Upper lobe of left lung (tissue), 6 donors: ENCODE data around the gene EVI5. TPM values are rescaled to one million over a fixed set of nuclear protein-coding genes. Genes with fewer than 3 reads are reported as not detected.
A peak's percentile ranks its signal among the peaks of the same experiment; 100 is the strongest.

ENCODE experiments used
- ATAC-seq, 2 donors: fragments of 200-7000 bp; cut with Tn5 transposase; one replicate each; pipeline ENCODE4 v1.9.1; 2022; ENCODE audit warnings: mild to moderate bottlenecking in 2 of 2, moderate library complexity in 2 of 2; ENCODE audit not compliant: low FRiP score in 2 of 2
- DNase-seq, 2 donors: peaks; one replicate each; pipeline ENCODE4 v3.0.0-alpha.2; 2019 to 2020
- H3K27ac ChIP-seq, 4 donors: fragments of 200-600 bp; sonication (generic); one replicate each; pipeline ENCODE4 v1.5.1; 2016 to 2019
- H3K27me3 ChIP-seq, 4 donors: fragments of 200-600 bp; sonication (generic); one replicate each; pipeline ENCODE4 v1.5.1; 2017 to 2019
- H3K36me3 ChIP-seq, 4 donors: fragments of 200-600 bp; sonication (generic); one replicate each; pipeline ENCODE4 v1.5.1; 2016 to 2019
- H3K4me1 ChIP-seq, 4 donors: fragments of 200-600 bp; sonication (generic); one replicate each; pipeline ENCODE4 v1.5.1; 2018 to 2019
- H3K4me3 ChIP-seq, 4 donors: fragments of 200-600 bp; sonication (generic); one replicate each; pipeline ENCODE4 v1.5.1; 2017 to 2019; ENCODE audit warnings: mild to moderate bottlenecking in 2 of 4, moderate library complexity in 1 of 4
- H3K9me3 ChIP-seq, 4 donors: fragments of 200-600 bp; sonication (generic); one replicate each; pipeline ENCODE4 v1.5.1; 2018 to 2019
- EP300 ChIP-seq, 4 donors: sonication (generic); formaldehyde crosslinking; IDR thresholded peaks; one replicate each; pipeline ENCODE4 v1.5.1; 2017; ENCODE audit warnings: antibody characterized with exemption in 4 of 4, control low read depth in 2 of 4
- POLR2A ChIP-seq, 4 donors: fragments of 450-650 bp; IDR thresholded peaks; one replicate each; pipeline ENCODE4 v1.5.1; 2016 to 2017; ENCODE audit warnings: antibody characterized with exemption in 4 of 4, mild to moderate bottlenecking in 2 of 4
- POLR2AphosphoS5 ChIP-seq, 2 donors: sonication (generic); formaldehyde crosslinking; IDR thresholded peaks; one replicate each; pipeline ENCODE4 v1.5.1; 2017; ENCODE audit warnings: antibody characterized with exemption in 2 of 2
- WGBS, 2 donors: methylation state at CpG; one replicate each; pipeline ENCODE4 v1.1.5; 2017 to 2018; 5-methylcytosine and 5-hydroxymethylcytosine counted together
- total RNA-seq, 6 donors: library from RNA; depleted of rRNA in 4 of 6; stranded (reverse); fragments of >200 nt in 4 of 6; gene quantifications; one replicate each; pipeline versions ENCODE4 v1.1.0 to v1.2.1, GENCODE V29; 2016 to 2021
- TF ChIP-seq, protein P1 (sequence below), 6 experiments: fragments of 450-650 bp in 4 of 6; fragments of 200-600 bp in 2 of 6; sonication (generic) in 2 of 6; IDR thresholded peaks; one replicate each; pipeline ENCODE4 v1.5.1; 2016 to 2019; ENCODE audit warnings: antibody characterized with exemption in 6 of 6
- donor health status: DM: no; HTN: no; CAD: no; lungs with moderate emphysema.
- donor health status: DM: no; HTN: yes; CAD: no; lungs with severe emphysema.

The EVI5 gene
- total RNA-seq, 6 donors from 2014 or later = 33.5 to 62.3 (median 39.6) TPM

DNA sequence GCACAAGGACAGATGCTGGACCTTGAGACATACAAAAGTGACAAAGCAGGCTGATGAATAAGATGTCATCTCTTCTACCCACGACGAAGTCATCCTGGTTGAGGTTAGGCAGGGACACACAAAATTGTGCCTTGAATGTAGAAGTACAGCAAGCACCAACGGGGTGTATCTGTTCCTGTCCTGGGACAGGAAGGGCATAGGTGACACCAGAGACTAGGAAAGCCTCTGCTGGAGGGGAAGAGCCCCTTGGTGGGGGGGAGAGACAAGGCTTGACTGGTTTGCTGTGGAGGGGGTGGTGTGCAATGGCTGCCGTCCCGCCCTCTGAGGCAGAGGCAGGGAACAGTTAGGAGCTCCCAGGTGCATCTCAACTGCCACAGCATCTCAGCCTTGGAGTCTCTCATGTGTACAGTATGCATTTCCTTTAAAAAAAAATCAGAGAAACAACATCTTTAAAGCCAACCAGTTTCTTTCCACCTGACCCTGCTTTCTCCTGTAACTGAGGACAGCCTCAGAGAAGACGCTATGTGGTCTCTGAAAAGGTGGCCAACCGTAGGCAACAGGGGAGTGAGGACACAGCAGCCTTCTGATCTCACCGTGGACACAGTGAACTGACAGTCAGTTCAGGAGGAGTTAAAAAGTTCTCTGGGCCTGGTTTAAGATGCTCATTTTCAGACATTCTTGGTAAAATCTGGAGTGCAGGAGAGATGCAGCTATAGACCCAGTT lies 280.5 kb downstream of the EVI5 start:
- no peak overlapping the region for H3K27ac ChIP-seq
- H3K9me3 ChIP-seq = no peaks in the 10 kb centered on the region
- H3K4me1 ChIP-seq = no peaks in the 10 kb centered on the region
- DNase-seq (no peak), ATAC-seq (peak in 1 of 2 donors; percentile 12)
- peaks cover 0 to 6% (median 0%) of the 10 kb centered on the region in 4 donors for H3K36me3 ChIP-seq
- TF ChIP-seq, protein P1, sequence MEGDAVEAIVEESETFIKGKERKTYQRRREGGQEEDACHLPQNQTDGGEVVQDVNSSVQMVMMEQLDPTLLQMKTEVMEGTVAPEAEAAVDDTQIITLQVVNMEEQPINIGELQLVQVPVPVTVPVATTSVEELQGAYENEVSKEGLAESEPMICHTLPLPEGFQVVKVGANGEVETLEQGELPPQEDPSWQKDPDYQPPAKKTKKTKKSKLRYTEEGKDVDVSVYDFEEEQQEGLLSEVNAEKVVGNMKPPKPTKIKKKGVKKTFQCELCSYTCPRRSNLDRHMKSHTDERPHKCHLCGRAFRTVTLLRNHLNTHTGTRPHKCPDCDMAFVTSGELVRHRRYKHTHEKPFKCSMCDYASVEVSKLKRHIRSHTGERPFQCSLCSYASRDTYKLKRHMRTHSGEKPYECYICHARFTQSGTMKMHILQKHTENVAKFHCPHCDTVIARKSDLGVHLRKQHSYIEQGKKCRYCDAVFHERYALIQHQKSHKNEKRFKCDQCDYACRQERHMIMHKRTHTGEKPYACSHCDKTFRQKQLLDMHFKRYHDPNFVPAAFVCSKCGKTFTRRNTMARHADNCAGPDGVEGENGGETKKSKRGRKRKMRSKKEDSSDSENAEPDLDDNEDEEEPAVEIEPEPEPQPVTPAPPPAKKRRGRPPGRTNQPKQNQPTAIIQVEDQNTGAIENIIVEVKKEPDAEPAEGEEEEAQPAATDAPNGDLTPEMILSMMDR (IDR thresholded peaks at IDR 0.05) = no peak
- no peak for TF ChIP-seq POLR2AphosphoS5 (IDR thresholded peaks at IDR 0.05)
- TF ChIP-seq POLR2A (IDR thresholded peaks at IDR 0.05) = no peak
- TF ChIP-seq EP300 (IDR thresholded peaks at IDR 0.05) = no peak
- H3K27me3 ChIP-seq = no peaks in the 10 kb centered on the region
- no peak overlapping the region for H3K4me3 ChIP-seq
- 80 to 86% methylated on average over 7 to 8 of the region's 8 CpGs for WGBS, 2 donors

DNA sequence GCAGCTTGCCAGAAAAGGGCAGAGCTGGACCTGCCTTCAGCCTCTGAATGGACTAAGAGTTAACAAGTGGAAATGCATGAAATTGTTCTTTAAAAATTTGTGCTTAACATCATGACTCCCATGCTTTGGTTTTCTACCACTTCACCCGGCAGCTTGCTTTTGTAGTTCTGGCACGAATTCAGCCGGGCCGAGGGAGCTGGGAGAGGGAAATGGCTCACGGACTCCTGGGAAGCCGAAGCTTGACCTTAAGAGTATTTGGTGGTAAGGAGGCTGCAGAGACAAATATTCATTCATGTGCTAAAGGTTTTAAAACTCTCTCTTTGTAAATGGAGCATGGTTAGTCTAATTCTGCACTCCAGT lies 281.0 kb downstream of the EVI5 start:
- no peaks in the 10 kb centered on the region for H3K27me3 ChIP-seq
- H3K4me1 ChIP-seq = no peaks in the 10 kb centered on the region
- TF ChIP-seq EP300 (IDR thresholded peaks at IDR 0.05) = no peak
- WGBS, 2 donors = 70 to 72% methylated on average over 6 of the region's 6 CpGs
- no peak overlapping the region for H3K27ac ChIP-seq
- ATAC-seq (no peak), DNase-seq (no peak)
- H3K9me3 ChIP-seq = no peaks in the 10 kb centered on the region
- H3K4me3 ChIP-seq = no peak overlapping the region
- peaks cover 0 to 4% (median 0%) of the 10 kb centered on the region in 4 donors for H3K36me3 ChIP-seq

DNA sequence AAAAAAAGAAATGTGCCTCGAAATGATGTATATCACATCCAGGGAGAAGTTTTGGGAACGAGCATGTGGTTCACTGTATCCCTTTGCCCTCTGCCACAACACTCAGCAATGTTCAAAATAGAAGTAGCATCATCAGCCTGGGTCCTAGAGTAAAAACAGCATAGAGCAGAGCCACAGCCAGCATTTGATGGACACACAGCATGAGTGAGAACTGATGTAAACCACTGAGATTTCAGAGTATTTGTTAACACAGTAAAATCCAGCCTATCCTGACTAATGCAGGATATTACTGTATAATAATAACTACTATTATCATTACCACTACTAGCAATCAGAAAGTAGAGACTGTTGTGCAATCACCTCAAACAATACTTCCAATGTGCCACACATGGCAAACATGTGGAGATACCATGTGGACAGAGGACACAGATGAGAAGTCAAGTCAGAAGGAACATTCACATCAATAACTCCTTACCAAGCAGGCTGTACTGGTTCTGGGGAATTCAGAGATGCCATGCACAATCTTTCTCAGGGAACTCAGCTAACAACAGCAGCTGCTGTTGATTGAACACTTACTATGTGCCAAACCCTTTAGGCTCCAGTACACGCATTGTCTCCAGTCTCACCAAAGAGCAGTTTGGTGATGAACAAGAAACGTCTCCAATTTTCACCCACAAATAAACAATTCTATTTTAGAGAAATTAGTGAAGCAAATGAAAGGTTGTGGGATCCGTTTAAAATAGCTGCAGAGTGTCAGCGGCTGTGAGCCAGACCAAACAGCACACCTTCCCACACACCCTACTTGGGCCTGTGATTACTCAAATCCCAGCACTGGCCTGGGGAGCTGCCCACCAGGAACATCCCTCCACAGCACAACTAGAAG lies 281.6 kb downstream of the EVI5 start:
- peak in 1 of 2 donors; percentile 43 for ATAC-seq
- 76 to 80% methylated on average over 6 of the region's 6 CpGs for WGBS, 2 donors
- Histone ChIP-seq H3K27me3 (no peaks in the 10 kb centered on the region), H3K4me1 (no peaks in the 10 kb centered on the region), H3K4me3 (no peak overlapping the region), H3K9me3 (no peaks in the 10 kb centered on the region), H3K36me3 (no peaks in the 10 kb centered on the region), H3K27ac (no peak overlapping the region)
- TF ChIP-seq, protein P1 (IDR thresholded peaks at IDR 0.05) = no peak
- TF ChIP-seq POLR2A (IDR thresholded peaks at IDR 0.05) (no peak), EP300 (IDR thresholded peaks at IDR 0.05) (no peak), POLR2AphosphoS5 (IDR thresholded peaks at IDR 0.05) (no peak)
- DNase-seq = no peak

DNA sequence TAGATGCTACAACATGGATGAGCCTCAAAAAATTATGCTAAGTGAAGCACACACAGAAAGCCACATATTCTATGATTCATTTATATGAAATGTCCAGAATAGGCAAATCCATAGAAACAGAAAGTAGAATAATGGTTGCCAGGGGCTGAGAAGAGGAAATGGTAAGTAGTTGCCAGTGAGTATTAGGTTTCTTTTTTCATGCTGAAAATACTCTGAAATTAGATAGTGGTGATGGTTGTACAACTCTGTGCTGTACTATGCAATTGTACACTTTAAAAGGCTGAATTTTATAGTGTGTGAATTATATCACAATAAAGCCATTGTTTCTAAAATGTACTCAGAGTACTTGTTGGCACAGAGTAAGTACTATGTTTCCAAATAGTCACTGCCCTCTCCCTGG lies 282.7 kb downstream of the EVI5 start:
- DNase-seq = no peak
- Histone ChIP-seq H3K27me3 (no peaks in the 10 kb centered on the region), H3K36me3 (no peaks in the 10 kb centered on the region), H3K9me3 (no peaks in the 10 kb centered on the region), H3K27ac (no peak overlapping the region), H3K4me3 (no peak overlapping the region), H3K4me1 (no peaks in the 10 kb centered on the region)
- ATAC-seq = no peak
- TF ChIP-seq EP300 (IDR thresholded peaks at IDR 0.05) = no peak
- TF ChIP-seq, protein P1 (IDR thresholded peaks at IDR 0.05) = no peak
- no peak for TF ChIP-seq POLR2A (IDR thresholded peaks at IDR 0.05)
- TF ChIP-seq POLR2AphosphoS5 (IDR thresholded peaks at IDR 0.05) = no peak

DNA sequence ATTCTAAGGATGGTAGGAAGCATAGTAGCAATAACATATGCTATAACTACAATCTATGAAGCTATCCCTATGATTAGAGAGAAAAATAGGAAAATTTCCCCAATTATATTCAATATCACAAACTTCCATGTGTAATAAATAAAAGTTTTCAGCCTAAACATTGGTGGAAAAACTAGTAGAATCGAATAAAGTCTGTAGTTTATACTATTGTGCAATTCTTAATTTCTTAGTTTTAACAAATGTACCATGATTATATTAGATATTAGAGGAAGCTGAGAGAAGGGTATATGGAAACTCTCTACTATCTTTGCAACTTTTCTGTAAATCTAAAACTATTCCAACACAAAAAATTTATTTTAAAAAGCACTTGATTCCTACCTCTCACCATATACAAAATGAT lies 284.4 kb downstream of the EVI5 start:
- DNase-seq = no peak
- Histone ChIP-seq H3K9me3 (no peaks in the 10 kb centered on the region), H3K36me3 (no peaks in the 10 kb centered on the region), H3K4me3 (no peak overlapping the region), H3K27me3 (no peaks in the 10 kb centered on the region), H3K27ac (no peak overlapping the region), H3K4me1 (no peaks in the 10 kb centered on the region)
- no peak for ATAC-seq
- WGBS, 2 donors = 70 to 71% methylated on average over 1 of the region's 1 CpG
- no peak for TF ChIP-seq POLR2AphosphoS5 (IDR thresholded peaks at IDR 0.05)
- no peak for TF ChIP-seq POLR2A (IDR thresholded peaks at IDR 0.05)
- TF ChIP-seq, protein P1 (IDR thresholded peaks at IDR 0.05) = no peak
- no peak for TF ChIP-seq EP300 (IDR thresholded peaks at IDR 0.05)
